LNCAP (cell line): ENCODE data around the gene ITM2C.

ENCODE experiments used
- CTCF ChIP-seq: fragments of 450-650 bp; IDR thresholded peaks from 2 replicates; pipeline ENCODE4 v1.5.1; 2017; ENCODE audit warnings: mild to moderate bottlenecking

Gene ITM2C

GRCh38 chr2:230886206-230886605 lies 21.5 kb downstream of the ITM2C start:
- no peak for TF ChIP-seq CTCF

- TF ChIP-seq CTCF, result no peak
Measured at GRCh38 chr2:230886671-230887071, 21.9 kb downstream of the ITM2C start.

- no peak for TF ChIP-seq CTCF
Measured at GRCh38 chr2:230887342-230887741, 22.6 kb downstream of the ITM2C start.

GRCh38 chr2:230888824-230889400 lies 24.2 kb downstream of the ITM2C start:
- TF ChIP-seq CTCF, result no peak

- no peak for TF ChIP-seq CTCF
Measured at GRCh38 chr2:230889911-230890601, 25.3 kb downstream of the ITM2C start.

- no peak for TF ChIP-seq CTCF
Measured at GRCh38 chr2:230890646-230891045, 25.9 kb downstream of the ITM2C start.

GRCh38 chr2:230891064-230891463 lies 26.3 kb downstream of the ITM2C start:
- no peak for TF ChIP-seq CTCF

- TF ChIP-seq CTCF, result no peak
Measured at GRCh38 chr2:230891509-230891908, 26.8 kb downstream of the ITM2C start.
